C4-2B (cell line): Measurements from ENCODE around the gene GLRX2.

Source experiments
- CTCF ChIP-seq: fragments of 450-650 bp; conservative IDR thresholded peaks from 2 replicates; pipeline ENCODE4 v1.5.1; 2017; ENCODE audit warnings: mild to moderate bottlenecking
- ZFX ChIP-seq: fragments of 450-650 bp; IDR thresholded peaks from 2 replicates; pipeline ENCODE4 v1.6.1; 2017

DNA sequence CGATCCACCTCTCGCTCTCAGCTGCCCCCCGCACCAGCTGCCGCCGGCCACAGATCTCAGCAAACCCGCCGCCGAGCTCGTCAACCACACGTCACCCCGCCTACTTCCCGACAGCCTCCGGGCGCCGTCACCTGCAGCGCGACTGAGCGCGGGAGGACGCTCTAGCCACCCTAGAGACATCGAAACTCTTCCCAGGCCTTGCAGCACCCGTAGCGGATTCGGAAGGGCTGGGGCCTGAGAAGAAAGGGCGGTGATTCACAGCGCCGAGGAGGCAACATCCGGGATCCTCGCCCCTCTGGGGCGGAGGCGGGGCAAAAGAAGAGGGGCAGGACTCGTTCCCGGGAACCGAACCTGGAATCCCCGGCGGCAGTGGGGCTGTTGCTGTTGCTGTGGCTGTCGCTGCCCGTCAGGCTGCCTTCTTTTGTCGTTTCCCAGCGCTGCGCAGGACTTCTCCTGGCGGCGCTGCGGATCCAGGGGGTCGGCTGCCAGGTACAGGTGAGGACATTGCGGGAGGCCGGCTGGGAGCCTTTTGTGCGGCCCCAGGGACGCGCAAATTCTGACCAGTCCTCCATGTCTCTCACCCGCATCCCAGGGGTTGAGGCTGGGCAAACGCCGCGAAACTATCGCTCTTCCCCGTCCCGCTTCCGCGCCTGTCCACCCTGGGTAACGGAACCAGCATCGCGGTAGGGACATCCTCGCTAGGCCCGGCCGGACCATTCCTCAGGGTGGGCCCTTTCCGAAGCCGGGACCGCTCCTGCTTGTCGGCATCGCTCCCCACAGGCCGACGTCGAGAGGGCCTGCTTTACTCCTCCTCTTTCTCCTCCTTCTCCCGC lies 45.7 kb downstream of the GLRX2 start, which contains the start of the genes RO60 and UCHL5:
- TF ChIP-seq CTCF = no peak
- peak; percentile 57 for TF ChIP-seq ZFX
